GM18870 (cell line): ENCODE data around the gene CDCA5.

Experiments used
- ATAC-seq: cut with Tn5 transposase; IDR thresholded peaks from one replicate; pipeline ENCODE4 v1.9.1; 2021; ENCODE audit warnings: moderate library complexity; ENCODE audit not compliant: unreplicated experiment

CDCA5 gene

GRCh38 chr11:65047581-65048422 is 36.0 kb downstream of the CDCA5 start:
- no peak for ATAC-seq

GRCh38 chr11:65045728-65046127 is 38.1 kb downstream of the CDCA5 start:
- no peak for ATAC-seq

- ATAC-seq, result no peak
Observed at GRCh38 chr11:65045061-65045460, 38.8 kb downstream of the CDCA5 start.

DNA sequence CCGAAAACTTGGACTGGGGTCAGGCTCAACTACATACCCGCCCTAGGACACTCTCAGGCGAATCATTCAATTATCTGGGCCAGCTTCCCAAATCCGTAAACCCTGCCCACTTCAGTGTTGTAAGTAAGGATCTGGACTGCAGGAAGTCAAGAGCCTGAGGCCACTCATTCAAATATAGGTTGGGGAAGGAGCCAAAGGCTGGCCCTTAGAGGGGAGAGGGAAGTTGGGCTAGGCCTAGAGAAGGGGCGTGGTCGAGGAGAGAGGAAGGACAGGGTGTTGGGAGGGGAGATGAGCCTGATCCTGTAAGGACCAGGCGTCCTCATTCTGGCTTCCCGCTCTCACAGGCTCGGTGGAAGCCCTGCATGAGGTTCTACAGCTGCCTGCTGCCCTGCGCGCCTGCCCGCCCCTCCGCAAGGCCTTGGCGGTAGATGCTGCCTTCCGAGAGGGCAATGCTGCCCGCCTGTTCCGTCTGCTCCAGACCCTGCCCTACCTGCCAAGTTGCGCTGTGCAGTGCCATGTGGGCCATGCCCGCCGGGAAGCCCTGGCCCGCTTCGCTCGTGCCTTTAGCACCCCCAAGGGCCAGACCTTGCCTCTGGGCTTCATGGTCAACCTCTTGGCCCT is 39.8 kb downstream of the CDCA5 start:
- no peak for ATAC-seq

GRCh38 chr11:65042891-65043290 is 40.9 kb downstream of the CDCA5 start:
- no peak for ATAC-seq

DNA sequence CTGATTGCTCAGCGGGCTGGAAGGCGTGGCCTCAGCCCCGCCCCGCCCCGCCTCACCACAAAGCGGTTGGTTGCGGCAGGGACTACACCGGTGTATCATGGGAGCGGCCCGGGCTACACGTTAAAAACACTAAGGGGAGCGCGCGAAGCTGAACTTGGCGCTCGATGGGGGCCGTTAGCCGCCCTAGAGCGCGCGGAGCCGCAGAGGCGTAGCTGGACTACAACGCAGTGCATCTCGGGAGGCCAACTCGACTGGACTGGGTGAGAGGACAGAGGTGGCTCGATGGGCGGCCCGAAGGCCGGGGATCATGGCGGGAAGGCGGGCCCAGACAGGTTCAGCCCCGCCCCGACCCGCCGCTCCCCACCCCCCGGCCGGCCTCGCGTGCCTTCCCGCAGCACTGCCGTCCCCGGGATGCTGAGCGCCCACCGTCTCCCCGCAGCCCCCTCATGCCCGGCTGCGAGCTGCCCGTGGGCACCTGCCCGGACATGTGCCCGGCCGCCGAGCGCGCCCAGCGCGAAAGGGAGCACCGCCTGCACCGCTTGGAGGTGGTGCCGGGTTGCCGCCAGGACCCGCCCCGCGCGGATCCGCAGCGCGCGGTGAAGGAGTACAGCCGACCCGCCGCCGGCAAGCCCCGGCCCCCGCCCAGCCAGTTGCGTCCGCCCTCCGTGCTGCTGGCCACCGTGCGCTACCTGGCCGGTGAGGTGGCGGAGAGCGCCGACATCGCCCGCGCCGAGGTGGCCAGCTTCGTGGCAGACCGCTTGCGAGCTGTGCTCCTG is 42.8 kb downstream of the CDCA5 start, which contains the start of gene SAC3D1:
SAC3D1 (plus strand) TSS at position 364 of the 776 bp plus-strand sequence; CDS start at position 447, 83 bp downstream.
- peak; percentile 67 for ATAC-seq

DNA sequence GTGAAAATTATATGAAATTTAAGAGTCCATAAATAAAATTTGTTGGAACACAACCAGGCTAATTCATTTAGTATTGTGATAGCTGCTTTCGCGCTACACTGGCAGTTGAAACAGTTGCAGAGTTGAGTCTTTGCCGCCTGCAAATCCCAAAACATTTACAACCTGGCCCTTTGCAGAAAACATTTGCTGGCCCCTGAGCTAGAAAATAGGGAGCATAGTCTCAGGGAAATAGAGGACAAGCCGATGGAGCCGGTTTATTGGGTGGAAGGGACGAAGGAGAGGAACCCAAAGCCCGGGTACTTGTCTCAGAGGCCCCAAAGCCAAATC is 43.4 kb downstream of the CDCA5 start:
- no peak for ATAC-seq

DNA sequence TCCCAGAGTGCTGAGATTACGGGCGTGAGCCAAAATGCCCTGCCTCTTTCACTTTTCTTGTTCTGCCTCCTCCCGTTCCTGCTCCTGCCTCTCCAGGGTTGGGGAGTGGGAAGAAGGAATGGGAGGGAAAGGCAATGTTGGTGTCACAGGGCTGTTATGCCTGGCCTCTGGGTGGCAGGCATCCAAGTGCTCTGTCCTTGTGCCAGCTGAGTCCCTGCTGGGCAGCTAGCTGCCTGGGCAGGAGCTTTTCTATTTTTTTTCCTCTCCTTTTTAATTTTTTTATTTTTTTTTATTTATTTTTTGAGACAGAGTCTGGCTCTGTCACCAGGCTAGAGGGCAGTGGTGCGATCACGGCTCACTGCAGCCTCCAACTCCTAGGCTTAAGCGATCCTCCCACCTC is 46.9 kb downstream of the CDCA5 start:
- no peak for ATAC-seq

GRCh38 chr11:65035579-65035978 is 48.3 kb downstream of the CDCA5 start:
- no peak for ATAC-seq

GRCh38 chr11:65034423-65034822 is 49.4 kb downstream of the CDCA5 start:
- no peak for ATAC-seq

DNA sequence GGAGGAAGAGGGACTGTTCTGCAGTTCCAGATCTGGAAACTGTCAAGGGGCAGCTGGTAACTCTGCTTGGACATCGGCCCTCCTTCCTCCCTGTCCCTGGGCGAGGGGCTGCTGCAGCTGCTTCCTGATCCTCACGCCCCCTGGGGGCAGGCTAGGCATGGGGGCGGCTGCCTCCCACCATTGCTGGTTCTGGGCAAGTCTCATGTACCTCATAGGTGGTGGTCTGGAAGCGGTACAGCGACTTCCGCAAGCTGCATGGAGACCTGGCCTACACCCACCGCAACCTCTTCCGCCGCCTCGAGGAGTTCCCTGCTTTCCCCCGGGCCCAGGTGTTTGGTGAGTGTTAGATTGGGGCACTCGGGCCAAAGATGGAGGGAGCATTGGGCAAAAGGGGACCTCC is 51.6 kb downstream of the CDCA5 start:
- ATAC-seq, result no peak
